GM19193 (cell line): ENCODE data around the gene BCKDHA.
A peak's percentile ranks its signal among the peaks of the same experiment; 100 is the strongest.

Experiments used
- POLR2A ChIP-seq: IDR thresholded peaks from 4 replicates; pipeline ENCODE4 v1.6.1; 2011; ENCODE audit not compliant: insufficient read depth, insufficient read length; ENCODE audit errors: extremely low read depth

The BCKDHA gene

DNA sequence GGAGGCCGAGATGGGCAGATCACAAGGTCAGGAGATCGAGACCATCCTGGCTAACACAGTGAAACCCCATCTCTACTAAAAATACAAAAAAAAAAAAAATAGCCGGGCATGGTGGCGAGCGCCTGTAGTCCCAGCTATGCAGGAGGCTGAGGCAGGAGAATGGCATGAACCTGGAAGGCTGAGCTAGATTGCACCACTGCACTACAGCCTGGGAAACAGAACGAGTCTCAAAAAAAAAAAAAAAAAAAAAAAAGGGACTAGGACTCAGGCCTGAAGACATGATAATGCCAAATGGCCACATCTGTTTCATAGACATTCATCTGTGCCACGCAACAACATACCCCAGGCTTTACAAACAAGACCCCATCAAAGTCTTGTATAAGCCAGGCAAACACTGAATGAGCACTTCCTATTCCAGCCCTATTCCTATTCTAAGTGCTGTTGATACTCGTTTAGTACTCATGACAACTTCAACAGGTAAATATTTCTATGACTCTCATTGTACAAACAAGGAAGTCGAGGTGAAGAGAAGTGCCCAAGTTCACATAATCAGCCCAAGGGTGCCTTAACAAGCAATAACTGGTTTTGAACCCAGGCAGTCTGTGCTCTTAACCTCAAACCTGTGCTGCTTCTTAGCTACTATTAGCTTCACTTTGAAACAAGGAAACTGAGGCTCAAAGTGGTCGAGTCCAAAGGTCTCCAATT, 35.3 kb upstream of the BCKDHA start:
- no peak for TF ChIP-seq POLR2A

DNA sequence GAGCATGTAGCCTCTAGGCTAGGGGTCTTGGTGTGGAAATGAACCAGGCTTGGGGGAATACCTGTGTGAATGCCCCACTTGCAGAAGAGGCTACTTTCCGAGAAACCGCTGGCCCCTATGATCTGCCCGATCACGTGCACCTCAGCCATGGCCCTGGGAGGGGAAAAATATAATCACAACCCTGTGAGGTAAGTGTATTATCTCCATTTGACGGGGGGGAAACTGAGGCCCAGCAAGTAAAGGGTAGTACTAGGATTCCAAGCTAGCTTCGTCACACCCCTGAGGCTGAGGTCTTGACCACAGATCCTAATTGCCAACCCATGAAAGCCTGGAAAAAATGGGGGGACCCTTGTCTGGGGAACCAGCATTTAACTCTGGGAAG, 34.3 kb upstream of the BCKDHA start:
- no peak for TF ChIP-seq POLR2A

- peak; percentile 84 for TF ChIP-seq POLR2A
Observed at GRCh38 chr19:41363753-41364523, 33.7 kb upstream of the BCKDHA start, which contains the start of gene B9D2. B9D2 (minus strand) TSS chr19:41364149; CDS start chr19:41363519, 630 bp downstream.

GRCh38 chr19:41364524-41365391, 32.9 kb upstream of the BCKDHA start:
- TF ChIP-seq POLR2A: no peak

DNA sequence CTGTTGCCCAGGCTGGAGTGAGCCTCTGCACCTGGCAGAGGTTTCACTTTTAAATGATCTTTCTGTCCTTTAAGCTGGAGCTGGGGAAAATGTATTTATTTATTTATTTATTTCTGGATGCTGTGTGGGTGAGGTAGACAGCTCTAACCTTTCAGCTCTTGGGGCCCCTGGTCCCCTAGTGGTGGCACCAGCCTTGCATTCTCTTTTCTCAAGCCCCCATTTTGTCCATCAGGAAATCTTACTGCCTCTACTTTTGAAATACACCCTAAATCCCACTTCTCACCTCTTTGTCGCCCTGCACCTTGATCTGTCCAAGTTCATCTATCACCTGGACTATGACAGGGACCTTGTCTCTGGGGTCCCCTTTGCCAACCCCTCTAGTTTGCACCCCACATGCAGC, 31.5 kb upstream of the BCKDHA start:
- no peak for TF ChIP-seq POLR2A

GRCh38 chr19:41367848-41368301, 29.7 kb upstream of the BCKDHA start:
- no peak for TF ChIP-seq POLR2A

DNA sequence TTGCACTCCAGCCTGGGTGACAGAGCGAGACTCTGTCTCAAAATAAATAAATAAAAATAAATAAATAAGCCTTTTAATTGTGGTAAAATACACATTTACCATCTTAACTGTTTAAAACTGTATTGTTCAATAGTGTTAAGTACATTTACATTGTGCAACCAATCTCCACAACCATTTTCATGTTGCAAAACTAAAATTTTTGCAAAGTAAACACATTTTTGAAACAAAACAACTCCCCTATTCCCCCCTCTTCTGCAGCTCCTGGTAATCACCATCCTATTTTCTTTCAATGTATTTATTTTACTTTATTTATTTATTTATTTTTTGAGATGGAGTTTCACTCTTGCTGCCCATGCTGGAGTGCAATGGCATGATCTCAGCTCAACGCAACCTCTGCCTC, 27.8 kb upstream of the BCKDHA start:
- TF ChIP-seq POLR2A: no peak

DNA sequence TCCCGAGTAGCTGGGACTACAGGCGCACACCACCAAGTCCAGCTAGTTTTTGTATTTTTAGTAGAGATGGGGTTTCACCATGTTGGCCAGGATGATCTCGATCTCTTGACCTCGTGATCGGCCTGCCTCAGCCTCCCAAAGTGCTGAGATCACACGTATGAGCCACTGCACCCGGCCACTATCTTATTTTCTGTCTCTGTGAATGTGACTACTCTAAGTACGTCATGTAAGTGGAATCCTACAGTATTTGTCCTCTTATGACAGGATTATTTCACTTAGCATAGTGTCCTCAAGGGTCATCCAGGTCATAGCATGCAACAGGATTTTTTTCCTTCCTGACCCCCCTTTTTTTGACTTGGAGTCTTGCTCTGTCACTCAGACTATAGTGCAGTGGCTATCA, 26.1 kb upstream of the BCKDHA start:
- TF ChIP-seq POLR2A: no peak

GRCh38 chr19:41372501-41372900, 25.1 kb upstream of the BCKDHA start:
- no peak for TF ChIP-seq POLR2A

- no peak for TF ChIP-seq POLR2A
Observed at GRCh38 chr19:41373993-41374392, 23.6 kb upstream of the BCKDHA start.

DNA sequence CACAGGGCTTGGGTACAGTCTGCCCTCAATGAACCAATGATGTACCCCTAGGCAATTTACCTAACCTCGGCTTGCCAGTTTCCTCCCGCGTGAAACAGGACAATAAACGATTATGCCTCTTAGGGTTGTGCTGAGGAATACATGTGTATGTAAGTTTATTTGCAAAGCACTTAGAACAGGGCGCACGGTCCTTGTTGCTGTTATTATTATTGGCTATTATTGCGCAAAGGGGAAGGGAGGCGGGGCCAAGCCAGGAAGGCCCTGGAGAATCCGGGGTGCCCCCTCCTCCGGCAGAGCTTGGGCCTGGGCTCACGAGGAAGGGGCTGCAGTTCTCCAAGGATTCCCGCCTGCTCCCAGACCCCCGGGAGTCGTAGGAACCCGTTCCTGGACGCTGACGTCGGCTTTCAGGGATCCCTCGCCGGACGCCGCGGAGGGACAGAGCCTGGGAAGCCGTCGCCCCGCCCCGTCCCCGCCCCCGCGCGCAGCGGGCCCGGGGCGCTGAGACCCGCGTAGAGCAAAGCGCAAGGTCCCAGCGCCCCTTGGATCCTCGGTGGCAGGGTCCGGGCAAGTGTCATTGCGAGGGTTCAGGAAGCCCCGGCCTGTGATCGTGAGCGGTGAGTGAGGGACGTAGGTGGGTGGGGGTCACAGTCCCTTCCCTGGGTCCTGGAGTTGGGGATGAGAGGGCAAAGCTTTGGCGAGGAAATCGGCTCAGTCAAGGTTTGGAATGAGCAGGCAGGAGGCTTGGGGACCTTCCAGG, 21.2 kb upstream of the BCKDHA start, which contains the start of gene TMEM91:
TSS of gene TMEM91 (plus strand) at position 293 of the 757 bp plus-strand sequence. CDS start 1,777 bp downstream, outside the sequence.
- peak; percentile 7 for TF ChIP-seq POLR2A

- no peak for TF ChIP-seq POLR2A
Observed at GRCh38 chr19:41376998-41377365, 20.6 kb upstream of the BCKDHA start.

DNA sequence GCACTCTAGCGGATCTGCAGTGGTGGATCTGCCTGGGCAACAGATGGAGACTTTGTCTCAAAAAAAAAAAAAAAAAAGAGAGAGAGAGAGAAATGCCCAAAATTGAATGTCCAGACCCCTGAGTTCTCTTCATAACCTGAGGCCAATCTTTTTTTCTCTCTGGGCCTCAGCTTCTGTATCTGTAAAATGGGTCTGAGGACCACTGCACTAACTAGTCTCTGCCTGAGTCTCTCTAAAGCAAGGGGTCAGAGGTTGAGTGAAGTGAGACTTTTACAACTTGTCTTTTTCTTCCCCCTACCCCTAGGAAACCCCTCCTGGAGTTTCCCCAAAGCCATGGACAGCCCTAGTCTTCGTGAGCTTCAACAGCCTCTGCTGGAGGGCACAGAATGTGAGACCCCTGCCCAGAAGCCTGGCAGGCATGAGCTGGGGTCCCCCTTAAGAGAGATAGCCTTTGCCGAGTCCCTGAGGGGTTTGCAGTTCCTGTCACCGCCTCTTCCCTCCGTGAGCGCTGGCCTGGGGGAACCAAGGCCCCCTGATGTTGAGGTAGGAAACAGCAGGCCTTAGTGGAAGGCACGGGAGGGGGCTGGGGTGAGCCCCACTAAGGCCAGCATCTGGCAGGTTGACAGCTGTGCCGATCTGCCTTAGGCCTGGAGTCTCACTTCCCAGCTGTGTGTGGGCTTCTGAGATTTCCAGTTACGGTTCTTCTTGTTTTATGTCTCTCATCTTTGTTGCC, 19.5 kb upstream of the BCKDHA start:
- no peak for TF ChIP-seq POLR2A

- TF ChIP-seq POLR2A: no peak
Observed at GRCh38 chr19:41384351-41384750, 13.3 kb upstream of the BCKDHA start.
